HT-29 (cell line): ENCODE data around the gene NCOA5. TPM values are rescaled to one million over a fixed set of nuclear protein-coding genes. Genes with fewer than 3 reads are reported as not detected.
A peak's percentile ranks its signal among the peaks of the same experiment; 100 is the strongest.

ENCODE experiments used
- DNase-seq: peaks from one replicate; pipeline ENCODE4 v3.0.0-alpha.2; 2015; ENCODE audit warnings: low spot score
- total RNA-seq: library from RNA; depleted of rRNA; stranded (reverse); fragments of >200 nt; shearing (Covaris generic); gene quantifications from 2 replicates; pipeline ENCODE4 v1.2.3, GENCODE V29; 2014; rRNA removed

Gene NCOA5
- total RNA-seq, result 20.3 and 21.0 TPM in 2 replicates

DNA sequence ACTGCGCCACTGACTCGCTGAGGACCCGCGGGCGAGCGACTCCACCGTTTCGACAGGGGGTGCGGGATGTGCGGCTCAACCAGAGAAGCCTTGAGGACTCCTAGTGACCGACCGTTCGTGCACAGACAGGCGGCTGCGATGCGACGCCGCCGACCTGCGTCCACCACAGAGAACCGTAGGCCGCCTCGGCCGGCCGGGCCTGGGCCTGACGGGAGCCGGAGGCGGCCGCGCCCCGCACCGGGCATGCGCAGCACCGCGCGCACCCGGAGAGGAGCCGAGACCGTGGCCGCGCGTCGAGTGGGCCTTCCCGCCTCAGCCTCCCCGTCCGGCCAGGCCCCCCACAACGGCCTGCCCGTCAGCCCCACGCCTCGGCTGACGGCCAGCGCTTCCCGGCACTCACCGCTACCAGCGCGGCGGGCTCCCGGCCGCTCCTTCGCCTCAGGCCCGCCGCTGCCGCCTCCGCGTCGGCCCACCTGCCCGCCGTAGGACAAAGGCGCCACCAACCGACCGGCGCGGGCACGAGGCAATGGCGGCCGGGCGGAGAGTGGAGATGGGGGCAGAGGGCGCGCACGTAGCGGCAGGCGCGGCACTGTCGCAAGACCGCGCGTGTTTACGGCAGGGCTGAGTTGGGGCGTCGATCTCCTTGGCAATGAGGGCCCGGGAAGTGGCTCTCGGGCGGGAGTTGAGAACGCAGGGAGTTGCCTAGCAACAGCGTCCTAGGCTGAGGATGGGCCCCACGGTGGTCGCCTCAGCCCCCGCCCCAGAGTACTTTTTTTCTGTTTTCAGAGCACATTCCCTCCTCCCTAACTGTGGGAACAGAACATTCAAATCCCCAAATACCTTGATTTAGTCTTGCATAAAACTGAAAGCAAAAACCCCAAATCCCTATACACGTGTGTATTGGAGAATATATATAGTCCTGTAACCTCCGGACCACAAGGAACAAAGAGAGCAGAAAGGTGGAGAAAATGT, at the start of gene NCOA5:
Gene NCOA5, minus strand, starts transcription at position 546 of the 972 bp plus-strand sequence. CDS start 10,538 bp downstream, outside the sequence.
- DNase-seq, result peak; percentile 99

DNA sequence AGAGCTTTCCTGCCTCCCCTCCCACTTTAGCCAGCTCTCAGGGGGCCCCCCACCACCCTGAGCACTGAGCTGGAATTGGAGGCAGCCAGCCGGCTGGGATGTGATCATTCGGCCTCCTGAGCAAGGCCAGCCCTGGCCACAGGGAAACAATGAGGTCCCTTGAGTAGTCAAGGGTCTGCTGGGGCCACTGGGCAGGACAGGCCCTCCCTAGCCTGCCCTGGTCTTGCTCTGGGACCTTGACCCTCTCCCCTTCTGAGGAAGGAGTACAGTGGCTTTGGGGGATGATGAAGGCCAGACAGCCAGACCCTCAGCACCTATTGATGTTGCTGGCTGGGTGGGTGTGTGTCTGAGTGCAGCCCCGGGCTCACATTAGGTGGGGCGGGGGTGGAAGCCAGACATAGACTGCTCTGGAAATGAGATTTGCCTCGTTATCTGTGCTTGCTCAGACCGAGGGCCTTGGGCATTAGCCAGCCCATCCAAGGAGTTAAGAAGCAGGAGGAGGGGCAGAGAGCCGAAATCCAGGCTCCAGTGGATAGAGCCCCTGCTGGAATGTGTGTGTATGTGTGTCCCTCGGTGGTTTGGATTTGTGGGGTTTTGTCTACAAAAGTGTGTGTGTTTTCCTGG, 49.6 kb upstream of the NCOA5 start:
- no peak for DNase-seq

DNA sequence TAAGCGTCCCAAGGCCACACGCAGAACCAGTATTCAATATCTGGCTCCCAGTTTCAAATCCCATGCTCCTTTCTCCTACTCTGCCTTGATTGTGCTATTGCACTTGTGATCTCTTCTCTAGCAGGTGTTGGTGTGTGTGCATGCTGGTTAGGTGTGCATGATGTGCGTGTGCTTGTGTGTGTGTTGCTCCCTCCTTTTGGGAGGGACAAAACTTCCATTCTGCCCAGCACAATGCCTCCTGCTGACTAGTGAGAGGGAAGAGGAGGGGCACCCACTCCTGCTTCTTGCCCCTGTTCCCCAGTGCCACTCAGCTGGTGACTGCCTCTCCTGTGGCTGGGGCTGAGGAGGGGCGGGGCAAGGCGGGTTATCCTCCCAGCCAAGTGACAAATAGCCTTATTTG, 48.1 kb upstream of the NCOA5 start:
- no peak for DNase-seq

- DNase-seq, result no peak
Observed at GRCh38 chr20:46135856-46136633, 46.3 kb upstream of the NCOA5 start.

GRCh38 chr20:46134716-46135115, 45.0 kb upstream of the NCOA5 start:
- no peak for DNase-seq

DNA sequence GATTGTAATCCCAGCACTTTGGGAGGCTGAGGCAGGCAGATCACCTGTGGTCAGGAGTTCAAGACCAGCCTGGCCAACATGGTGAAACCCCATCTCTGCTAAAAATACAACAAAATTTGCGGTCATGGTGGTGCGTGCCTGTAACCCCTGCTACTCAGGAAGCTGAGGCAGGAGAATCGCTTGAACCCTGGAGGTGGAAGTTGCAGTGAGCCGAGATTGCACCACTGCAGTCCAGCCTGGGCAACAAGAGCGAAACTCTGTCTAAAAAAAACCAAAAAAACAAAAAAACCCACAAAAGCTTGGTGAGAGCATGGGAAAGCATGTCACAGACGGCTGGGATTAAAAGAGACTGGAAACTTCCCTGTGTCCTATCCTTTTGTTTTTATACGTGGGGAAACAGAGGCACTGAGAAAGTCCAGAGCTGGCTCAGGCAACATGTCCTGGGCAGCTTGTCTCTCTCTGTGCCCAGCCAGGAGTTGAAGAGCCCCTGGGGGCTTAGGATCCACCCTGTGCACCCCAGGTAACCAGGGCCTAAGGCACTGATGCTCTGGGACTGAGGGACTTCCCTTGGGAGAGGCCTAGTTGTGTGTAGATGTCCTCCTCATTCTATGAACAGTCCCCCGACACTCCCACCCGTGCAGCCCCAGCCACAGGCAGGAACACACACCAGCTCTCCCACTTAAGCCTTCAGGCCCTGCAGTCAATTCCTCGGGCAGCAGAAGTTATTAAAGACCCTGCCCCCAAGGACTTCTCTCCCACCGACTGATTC, 44.3 kb upstream of the NCOA5 start:
- DNase-seq, result no peak

DNA sequence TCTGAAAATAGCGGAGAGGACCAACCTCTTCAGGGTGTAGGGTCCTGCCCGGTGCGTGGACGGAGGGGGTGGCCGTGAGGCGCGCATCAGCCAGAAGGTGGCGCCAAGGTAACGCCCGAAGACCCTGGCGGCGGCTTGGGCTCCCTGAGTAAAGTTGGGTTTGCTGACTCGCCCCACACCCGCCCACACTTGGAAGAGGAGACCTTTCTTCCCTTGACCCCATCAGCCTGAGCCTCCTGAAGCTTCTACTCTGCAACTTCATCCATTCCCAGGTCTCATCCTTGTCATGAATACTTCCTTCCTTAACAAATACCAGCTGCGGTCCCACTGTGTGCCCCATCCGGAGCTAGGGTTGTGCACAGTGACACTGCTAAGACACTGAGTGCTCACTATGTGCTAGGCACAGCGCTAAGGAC, 43.0 kb upstream of the NCOA5 start:
- peak; percentile 76 for DNase-seq

- no peak for DNase-seq
Observed at GRCh38 chr20:46131396-46131795, 41.6 kb upstream of the NCOA5 start.

DNA sequence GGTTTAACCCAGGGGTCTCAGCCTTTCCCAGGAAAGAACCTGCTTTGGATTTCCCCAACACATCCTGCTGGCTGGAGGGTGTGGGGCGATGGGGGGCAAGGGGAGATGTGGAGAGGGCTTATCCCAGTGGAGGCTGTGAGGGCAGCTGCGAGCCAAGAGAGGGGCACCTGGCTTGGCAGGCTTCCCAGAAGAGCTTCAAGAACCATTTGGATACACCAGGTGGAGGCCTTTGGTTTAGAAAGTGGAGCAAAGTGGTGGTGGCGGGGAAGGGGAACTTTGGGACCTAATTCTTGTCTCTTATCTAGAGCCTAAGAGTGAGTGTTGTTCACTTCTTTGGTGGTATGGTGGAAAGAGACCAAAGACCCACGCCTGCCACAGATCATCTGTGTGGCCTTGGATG, 40.8 kb upstream of the NCOA5 start:
- no peak for DNase-seq

GRCh38 chr20:46129955-46130481, 40.3 kb upstream of the NCOA5 start:
- DNase-seq, result no peak

DNA sequence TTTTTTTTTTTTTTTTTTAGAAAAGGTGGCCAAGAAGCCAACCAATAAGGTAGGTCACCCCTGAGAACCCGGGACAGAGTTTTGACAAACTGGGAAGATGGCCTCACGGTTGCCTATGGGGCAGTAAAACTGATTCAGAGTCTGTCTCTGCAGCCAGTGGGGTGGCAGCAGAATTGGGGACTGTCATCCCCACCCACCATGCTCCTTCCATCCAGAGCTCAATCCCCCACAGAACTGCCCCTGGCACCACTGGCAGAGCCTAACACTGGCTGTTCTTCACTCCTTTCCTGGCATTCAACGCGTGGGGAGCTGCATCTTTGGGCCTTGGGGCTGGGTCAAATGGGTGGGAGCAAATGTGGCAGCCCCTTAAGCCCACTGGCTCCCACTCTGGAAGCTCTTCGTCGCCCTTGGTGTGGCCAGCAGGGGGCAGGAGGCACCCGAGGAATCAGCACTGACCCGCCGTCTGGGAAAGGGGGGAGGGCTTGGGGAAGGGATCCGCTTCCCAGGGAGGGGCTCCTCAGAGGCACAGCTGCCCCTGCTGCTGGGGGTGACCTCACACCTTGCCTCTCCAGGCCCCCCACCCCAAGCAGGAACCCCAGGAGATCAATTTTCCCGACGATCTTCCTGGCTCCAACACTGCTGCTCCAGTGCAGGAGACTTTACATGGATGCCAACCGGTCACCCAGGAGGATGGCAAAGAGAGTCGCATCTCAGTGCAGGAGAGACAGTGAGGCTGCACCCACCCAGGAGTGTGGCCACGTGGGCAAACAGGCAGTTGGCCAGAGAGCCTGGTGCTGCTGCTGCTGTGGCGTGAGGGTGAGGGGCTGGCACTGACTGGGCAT, 38.8 kb upstream of the NCOA5 start:
- DNase-seq, result peak; percentile 43

- no peak for DNase-seq
Observed at GRCh38 chr20:46127396-46128010, 37.7 kb upstream of the NCOA5 start.

- no peak for DNase-seq
Observed at GRCh38 chr20:46126440-46127056, 36.8 kb upstream of the NCOA5 start.

- DNase-seq, result no peak
Observed at GRCh38 chr20:46123482-46124245, 33.9 kb upstream of the NCOA5 start.

DNA sequence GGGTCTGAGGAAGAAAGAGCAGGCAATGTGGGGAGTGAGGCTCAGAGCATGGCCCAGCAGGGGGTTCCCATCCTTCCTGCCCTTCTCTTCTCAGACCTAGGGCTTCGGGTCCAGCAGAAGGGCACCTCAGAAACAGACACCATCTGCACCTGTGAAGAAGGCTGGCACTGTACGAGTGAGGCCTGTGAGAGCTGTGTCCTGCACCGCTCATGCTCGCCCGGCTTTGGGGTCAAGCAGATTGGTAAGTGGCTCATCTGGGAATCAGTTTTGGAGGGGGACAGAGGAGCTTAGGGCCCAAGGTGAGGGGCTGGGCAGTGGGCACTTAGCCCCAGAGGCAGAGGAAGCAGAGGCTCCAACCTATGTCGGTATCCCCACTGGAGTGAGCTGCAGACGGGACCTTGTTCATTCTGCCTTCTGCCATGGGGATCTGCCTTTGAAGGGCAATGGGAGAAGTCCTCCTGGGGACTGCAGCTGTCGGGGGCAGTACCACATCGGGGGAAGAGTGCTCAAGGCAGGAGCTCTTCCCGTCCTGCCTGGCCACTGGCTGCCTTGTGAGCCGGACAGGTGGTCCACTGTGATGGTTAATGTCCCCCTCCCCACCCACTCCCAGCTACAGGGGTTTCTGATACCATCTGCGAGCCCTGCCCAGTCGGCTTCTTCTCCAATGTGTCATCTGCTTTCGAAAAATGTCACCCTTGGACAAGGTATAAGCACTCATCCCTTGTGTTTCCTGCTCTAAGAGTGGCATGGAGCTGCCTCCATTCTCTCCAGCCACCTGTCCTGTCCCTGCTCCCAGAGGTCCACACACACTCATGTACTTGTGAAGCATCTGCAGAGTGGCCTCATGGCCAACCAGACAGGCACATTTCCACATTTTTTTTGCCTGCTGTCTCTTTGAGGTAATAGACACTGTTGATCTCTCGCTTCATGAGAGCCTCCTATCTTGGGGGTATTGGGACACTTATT, 33.0 kb upstream of the NCOA5 start:
- DNase-seq, result no peak

GRCh38 chr20:46122071-46122470, 32.3 kb upstream of the NCOA5 start:
- no peak for DNase-seq
